Heart left ventricle (tissue), 13 donors: ENCODE data around the gene B4GALNT4.

ENCODE experiments used
- CTCF ChIP-seq, 12 donors: fragments of 200-600 bp; sonication (generic) in 4 of 12; IDR thresholded peaks; one replicate each; pipeline versions ENCODE4 v1.5.0 to v1.8.0; 2018 to 2022; ENCODE audit warnings: antibody characterized with exemption in 12 of 12, mild to moderate bottlenecking in 5 of 12
- POLR2A ChIP-seq, 2 donors: fragments of 450-650 bp; IDR thresholded peaks; one replicate each; pipeline ENCODE4 v1.6.1; 2017; ENCODE audit warnings: antibody characterized with exemption in 2 of 2, mild to moderate bottlenecking in 2 of 2, moderate library complexity in 2 of 2
- donor health status: ischemic (EF 13 %, LVEDD 7.1; RV severe dilation, severe dysfunction).
- donor health status: DM: no; HTN: yes; CAD: no.
- donor health status: DM: no; HTN: no; CAD: no.
- donor health status: ischemic (EF 25% LVEDD 6.9; RV normal size, moderate dysfunction).
- donor health status: ischemic (EF 25% LVEDD 5.7; RV mildly dilated, moderate dysfunction).
- donor health status: ischemic (EF 35%, LVEDD 5.7; RV mildly dilated, moderate dysfunction).
- donor health status: nonischemic (EF 11% LVEDD 7.7; RV severe dilation, severe dysfunction).
- donor health status: DM: yes; HTN: yes; CAD: no.
- donor health status: PGD.
- donor health status: ischemic (EF 29% LVEDD 5.4; RV normal size, mild dysfunction).
- donor health status: nonischemic (EF 23%, LVEDD 6.1; RV moderate dilation, normal function).

GRCh38 chr11:351411-351810 lies 17.9 kb upstream of the B4GALNT4 start:
- TF ChIP-seq POLR2A (IDR thresholded peaks at IDR 0.05) (no peak), CTCF (IDR thresholded peaks at IDR 0.05) (no peak)
